ENCODE measurements around the gene ARHGAP6. TPM values are rescaled to one million over a fixed set of nuclear protein-coding genes. Genes with fewer than 3 reads are reported as not detected.

ARHGAP6 gene
- total RNA-seq, 4 donors from 2014 or later: 0.64 to 9.5 (median 2.3) TPM

GRCh38 chrX:11215191-11215921, 450.4 kb downstream of the ARHGAP6 start:
- H3K27ac ChIP-seq: no peak overlapping the region
- H3K27me3 ChIP-seq: no peaks in the 10 kb centered on the region
- no peaks in the 10 kb centered on the region for H3K4me1 ChIP-seq
- H3K4me3 ChIP-seq: no peak overlapping the region
- intact Hi-C loops (cut with DNase I): no loop called here
- DNase-seq: no peak
- H3K9me3 ChIP-seq: peaks cover 0 to 3% (median 0%) of the 10 kb centered on the region in 3 donors
- 81% methylated on average over 3 of the region's 33 CpGs; no CpG with 5 or more reads in 1 of the 2 donors for WGBS, 2 donors
- no peak for TF ChIP-seq CTCF (IDR thresholded peaks at IDR 0.05)
- TF ChIP-seq POLR2A (IDR thresholded peaks at IDR 0.05): no peak
- no peaks in the 10 kb centered on the region for H3K36me3 ChIP-seq

GRCh38 chrX:11214346-11215190, 451.2 kb downstream of the ARHGAP6 start:
- WGBS, 2 donors: 72 to 100% methylated on average over 2 to 3 of the region's 18 CpGs
- intact Hi-C loops (cut with DNase I): no loop called here
- DNase-seq: no peak

GRCh38 chrX:11212741-11213140, 453.0 kb downstream of the ARHGAP6 start:
- no peak for DNase-seq
- WGBS, 2 donors: 81 to 87% methylated on average over 6 to 10 of the region's 11 CpGs
- Histone ChIP-seq H3K36me3 (no peaks in the 10 kb centered on the region), H3K4me3 (no peak overlapping the region), H3K27me3 (no peaks in the 10 kb centered on the region), H3K27ac (no peak overlapping the region), H3K4me1 (no peaks in the 10 kb centered on the region), H3K9me3 (peaks cover 0 to 1% (median 0%) of the 10 kb centered on the region in 3 donors)
- TF ChIP-seq POLR2A (IDR thresholded peaks at IDR 0.05): no peak
- TF ChIP-seq CTCF (IDR thresholded peaks at IDR 0.05): no peak
- intact Hi-C loops (cut with DNase I): no loop called here

More at GRCh38 chrX:11214346-11215190, 451.2 kb downstream of the ARHGAP6 start:
- TF ChIP-seq CTCF (IDR thresholded peaks at IDR 0.05) (no peak), POLR2A (IDR thresholded peaks at IDR 0.05) (no peak)
- Histone ChIP-seq H3K9me3 (peaks cover 0 to 3% (median 0%) of the 10 kb centered on the region in 3 donors), H3K27me3 (no peaks in the 10 kb centered on the region), H3K36me3 (no peaks in the 10 kb centered on the region), H3K4me1 (no peaks in the 10 kb centered on the region), H3K27ac (no peak overlapping the region), H3K4me3 (no peak overlapping the region)

GRCh38 chrX:11210415-11210801, 455.3 kb downstream of the ARHGAP6 start:
- no peaks in the 10 kb centered on the region for H3K9me3 ChIP-seq
- intact Hi-C loops (cut with DNase I): no loop called here
- no peaks in the 10 kb centered on the region for H3K27me3 ChIP-seq
- DNase-seq: no peak
- H3K4me1 ChIP-seq: no peaks in the 10 kb centered on the region
- TF ChIP-seq POLR2A (IDR thresholded peaks at IDR 0.05) (no peak), CTCF (IDR thresholded peaks at IDR 0.05) (no peak)
- no peak overlapping the region for H3K27ac ChIP-seq
- no peaks in the 10 kb centered on the region for H3K36me3 ChIP-seq
- H3K4me3 ChIP-seq: no peak overlapping the region
- 39 to 52% methylated on average over 4 of the region's 4 CpGs for WGBS, 2 donors
